ENCODE results near the gene CYP2A7. TPM values are rescaled to one million over a fixed set of nuclear protein-coding genes. Genes with fewer than 3 reads are reported as not detected.
A peak's percentile ranks its signal among the peaks of the same experiment; 100 is the strongest.
"Not testable (repeated sequence)": the region's sequence is repeated elsewhere in the genome, so short reads cannot be mapped to it uniquely, and the experiment has no call there.

The CYP2A7 gene
- total and polyA plus RNA-seq, 7 experiments from 2014 or later = not detected

GRCh38 chr19:40852467-40853152 lies 29.4 kb downstream of the CYP2A7 start:
- H3K27ac ChIP-seq (ENCODE audit: low read depth, low read length); H3K36me3 ChIP-seq (ENCODE audit: control insufficient read depth in 2 of 3, insufficient read depth in 3 of 3, low read length in 3 of 3); H3K36me3 Mint-ChIP-seq; H3K27ac Mint-ChIP-seq; H3K9me3 ChIP-seq (ENCODE audit: control insufficient read depth in 2 of 3, low read length in 3 of 3); CTCF ChIA-PET; H3K27me3 ChIP-seq (ENCODE audit: control insufficient read depth in 2 of 2, insufficient read depth in 2 of 2, low read length in 2 of 2); DNase-seq; H3K4me1 ChIP-seq (ENCODE audit: control insufficient read depth in 2 of 2, insufficient read depth in 2 of 2, low read length in 2 of 2); POLR2A ChIA-PET; H3K9me3 Mint-ChIP-seq; H3K4me3 ChIP-seq (ENCODE audit: low read length); H3K4me3 Mint-ChIP-seq; intact Hi-C loops (cut with micrococcal nuclease): not testable (repeated sequence)
- ATAC-seq = peak; percentile 22
- Mint-ChIP-seq H3K4me1 (peaks cover 9 to 21% (median 16%) of the 10 kb centered on the region in 7 donors), H3K27me3 (peaks cover 15 to 47% (median 24%) of the 10 kb centered on the region in 5 donors)

- H3K9me3 Mint-ChIP-seq; CTCF ChIA-PET; intact Hi-C loops (cut with micrococcal nuclease); H3K4me1 ChIP-seq (ENCODE audit: control insufficient read depth in 2 of 2, insufficient read depth in 2 of 2, low read length in 2 of 2); H3K27me3 ChIP-seq (ENCODE audit: control insufficient read depth in 2 of 2, insufficient read depth in 2 of 2, low read length in 2 of 2); ATAC-seq; H3K27ac ChIP-seq (ENCODE audit: low read depth, low read length); H3K36me3 ChIP-seq (ENCODE audit: control insufficient read depth in 2 of 3, insufficient read depth in 3 of 3, low read length in 3 of 3); H3K9me3 ChIP-seq (ENCODE audit: control insufficient read depth in 2 of 3, low read length in 3 of 3); H3K36me3 Mint-ChIP-seq; H3K4me3 ChIP-seq (ENCODE audit: low read length); DNase-seq: not testable (repeated sequence)
- peak within 1 kb of the TSS in 9 of 10 donors; percentile 10 to 81 (median 65) for H3K4me3 Mint-ChIP-seq
- peak within 1 kb of the TSS in 6 of 9 donors; percentile 14 to 78 (median 58) for H3K27ac Mint-ChIP-seq
- peaks cover 12 to 30% (median 21%) of the 10 kb centered on the region in 7 donors for H3K4me1 Mint-ChIP-seq
- H3K27me3 Mint-ChIP-seq = peaks cover 16 to 57% (median 31%) of the 10 kb centered on the region in 5 donors
- POLR2A ChIA-PET = interaction anchor here (0.7 kb wide), 1 partner anchor 297 kb away, joined by 3 read pairs; no protein-coding TSS in a partner anchor
These were observed 31.8 kb downstream of the CYP2A7 start, which contains the start of gene CYP2A6 for GRCh38 chr19:40850277-40850676. Gene CYP2A6 (minus strand): TSS chr19:40850447. CDS start chr19:40850426, 21 bp downstream.

GRCh38 chr19:40846722-40847121 lies 35.3 kb downstream of the CYP2A7 start:
- H3K36me3 ChIP-seq (ENCODE audit: control insufficient read depth in 2 of 3, insufficient read depth in 3 of 3, low read length in 3 of 3); intact Hi-C loops (cut with micrococcal nuclease); H3K36me3 Mint-ChIP-seq; H3K4me1 ChIP-seq (ENCODE audit: control insufficient read depth in 2 of 2, insufficient read depth in 2 of 2, low read length in 2 of 2); POLR2A ChIA-PET; ATAC-seq; DNase-seq; H3K27me3 ChIP-seq (ENCODE audit: control insufficient read depth in 2 of 2, insufficient read depth in 2 of 2, low read length in 2 of 2); H3K27ac ChIP-seq (ENCODE audit: low read depth, low read length); H3K4me3 ChIP-seq (ENCODE audit: low read length); CTCF ChIA-PET; H3K9me3 Mint-ChIP-seq; H3K9me3 ChIP-seq (ENCODE audit: control insufficient read depth in 2 of 3, low read length in 3 of 3): not testable (repeated sequence)
- Mint-ChIP-seq H3K27me3 (peaks cover 16 to 55% (median 31%) of the 10 kb centered on the region in 5 donors), H3K4me1 (peaks cover 23 to 53% (median 34%) of the 10 kb centered on the region in 7 donors), H3K27ac (peak overlapping the region in 3 of 9 donors; percentile 12 to 57 (median 34)), H3K4me3 (peak overlapping the region in 1 of 10 donors; percentile 38)

GRCh38 chr19:40843653-40844052 lies 38.4 kb downstream of the CYP2A7 start:
- Histone ChIP-seq H3K27ac (ENCODE audit: low read depth, low read length) (peak overlapping the region; percentile 66), H3K4me3 (ENCODE audit: low read length) (peak overlapping the region; percentile 47)
- Mint-ChIP-seq H3K27me3 (peaks cover 0 to 53% (median 12%) of the 10 kb centered on the region in 5 donors), H3K4me3 (peak overlapping the region; percentile 63 to 87 (median 77)), H3K4me1 (peaks cover 15 to 43% (median 25%) of the 10 kb centered on the region in 7 donors), H3K27ac (peak overlapping the region; percentile 77 to 98 (median 87))
- H3K9me3 ChIP-seq (ENCODE audit: control insufficient read depth in 2 of 3, low read length in 3 of 3); H3K4me1 ChIP-seq (ENCODE audit: control insufficient read depth in 2 of 2, insufficient read depth in 2 of 2, low read length in 2 of 2); H3K27me3 ChIP-seq (ENCODE audit: control insufficient read depth in 2 of 2, insufficient read depth in 2 of 2, low read length in 2 of 2); H3K36me3 Mint-ChIP-seq; H3K9me3 Mint-ChIP-seq; CTCF ChIA-PET; H3K36me3 ChIP-seq (ENCODE audit: control insufficient read depth in 2 of 3, insufficient read depth in 3 of 3, low read length in 3 of 3): not testable (repeated sequence)
- DNase-seq (peak; percentile 54 to 90 (median 80)), ATAC-seq (peak; percentile 96)
- POLR2A ChIA-PET = interaction anchor here (1.0 kb wide), 1 partner anchor 17 kb away, joined by 4 read pairs; no protein-coding TSS in a partner anchor
- intact Hi-C loops (cut with micrococcal nuclease) = loop anchor here in 1 of 2 donors (1.0 kb wide), 1 partner anchor 32 kb away; no protein-coding TSS in a partner anchor

- H3K9me3 Mint-ChIP-seq; intact Hi-C loops (cut with micrococcal nuclease); H3K36me3 Mint-ChIP-seq; H3K36me3 ChIP-seq (ENCODE audit: control insufficient read depth in 2 of 3, insufficient read depth in 3 of 3, low read length in 3 of 3); H3K27me3 ChIP-seq (ENCODE audit: control insufficient read depth in 2 of 2, insufficient read depth in 2 of 2, low read length in 2 of 2); H3K9me3 ChIP-seq (ENCODE audit: control insufficient read depth in 2 of 3, low read length in 3 of 3); CTCF ChIA-PET; H3K4me1 ChIP-seq (ENCODE audit: control insufficient read depth in 2 of 2, insufficient read depth in 2 of 2, low read length in 2 of 2): not testable (repeated sequence)
- H3K27me3 Mint-ChIP-seq = peaks cover 0 to 54% (median 11%) of the 10 kb centered on the region in 5 donors
- peaks cover 14 to 37% (median 22%) of the 10 kb centered on the region in 7 donors for H3K4me1 Mint-ChIP-seq
- POLR2A ChIA-PET = interaction anchor here (1.0 kb wide), 1 partner anchor 16 kb away, joined by 4 read pairs; no protein-coding TSS in a partner anchor
- ATAC-seq (peak; percentile 16), DNase-seq (peak in 2 of 9 donors; percentile 20 to 22)
- peak overlapping the region; percentile 34 for H3K27ac ChIP-seq (ENCODE audit: low read depth, low read length)
- peak overlapping the region; percentile 77 to 98 (median 87) for H3K27ac Mint-ChIP-seq
- H3K4me3 Mint-ChIP-seq = peak overlapping the region; percentile 63 to 87 (median 77)
- H3K4me3 ChIP-seq (ENCODE audit: low read length) = peak overlapping the region; percentile 47
These were observed 38.9 kb downstream of the CYP2A7 start for GRCh38 chr19:40842997-40843652.

- peaks cover 0 to 44% (median 2%) of the 10 kb centered on the region in 5 donors for H3K27me3 Mint-ChIP-seq
- peaks cover 14 to 26% (median 20%) of the 10 kb centered on the region in 7 donors for H3K4me1 Mint-ChIP-seq
- peak overlapping the region in 2 of 9 donors; percentile 8 to 57 for H3K27ac Mint-ChIP-seq
- ATAC-seq; H3K27ac ChIP-seq (ENCODE audit: low read depth, low read length); POLR2A ChIA-PET; H3K4me3 ChIP-seq (ENCODE audit: low read length); H3K9me3 ChIP-seq (ENCODE audit: control insufficient read depth in 2 of 3, low read length in 3 of 3); DNase-seq; CTCF ChIA-PET; H3K36me3 ChIP-seq (ENCODE audit: control insufficient read depth in 2 of 3, insufficient read depth in 3 of 3, low read length in 3 of 3); H3K36me3 Mint-ChIP-seq; H3K27me3 ChIP-seq (ENCODE audit: control insufficient read depth in 2 of 2, insufficient read depth in 2 of 2, low read length in 2 of 2); H3K9me3 Mint-ChIP-seq; intact Hi-C loops (cut with micrococcal nuclease); H3K4me3 Mint-ChIP-seq; H3K4me1 ChIP-seq (ENCODE audit: control insufficient read depth in 2 of 2, insufficient read depth in 2 of 2, low read length in 2 of 2): not testable (repeated sequence)
These were observed 40.0 kb downstream of the CYP2A7 start for GRCh38 chr19:40842012-40842411.
